Erythroblast (primary cell): ENCODE data around the gene TBC1D9B.

ENCODE experiments used
- GATA1 ChIP-seq: IDR thresholded peaks from 2 replicates; pipeline ENCODE4 v1.6.1; 2011; ENCODE audit warnings: low read depth, mild to moderate bottlenecking, control low read depth, low read length, moderate library complexity
- POLR2A ChIP-seq: IDR thresholded peaks from 2 replicates; pipeline ENCODE4 v1.6.1; 2011; ENCODE audit warnings: mild to moderate bottlenecking, low read length

- TF ChIP-seq POLR2A, result no peak
- TF ChIP-seq GATA1, result no peak
Observed at GRCh38 chr5:179920175-179920574, 12.5 kb upstream of the TBC1D9B start.
